Measurements from ENCODE around the gene BNIP1.

BNIP1 gene

GRCh38 chr5:173208296-173208695, 64.0 kb downstream of the BNIP1 start:
- TF ChIP-seq CTCF (IDR thresholded peaks at IDR 0.05): no peak
- Mint-ChIP-seq H3K27ac (peak overlapping the region; percentile 48), H3K27me3 (ENCODE audit: low read depth, poor library complexity) (peaks cover 68% of the 10 kb centered on the region), H3K9me3 (peaks cover 10% of the 10 kb centered on the region), H3K4me1 (no peaks in the 10 kb centered on the region), H3K36me3 (ENCODE audit: low read depth) (no peaks in the 10 kb centered on the region), H3K4me3 (no peak overlapping the region)
- no peak for DNase-seq

- no peak for TF ChIP-seq CTCF (IDR thresholded peaks at IDR 0.05)
- Mint-ChIP-seq H3K27ac (no peak overlapping the region), H3K4me1 (no peaks in the 10 kb centered on the region), H3K9me3 (peaks cover 10% of the 10 kb centered on the region), H3K36me3 (ENCODE audit: low read depth) (no peaks in the 10 kb centered on the region), H3K27me3 (ENCODE audit: low read depth, poor library complexity) (peaks cover 64% of the 10 kb centered on the region), H3K4me3 (no peak overlapping the region)
- DNase-seq: no peak
Observed at GRCh38 chr5:173210877-173211276, 66.5 kb downstream of the BNIP1 start.

- DNase-seq: no peak
- peaks cover 66% of the 10 kb centered on the region for H3K27me3 Mint-ChIP-seq (ENCODE audit: low read depth, poor library complexity)
- no peaks in the 10 kb centered on the region for H3K36me3 Mint-ChIP-seq (ENCODE audit: low read depth)
- no peak for TF ChIP-seq CTCF (IDR thresholded peaks at IDR 0.05)
- peaks cover 10% of the 10 kb centered on the region for H3K9me3 Mint-ChIP-seq
- no peaks in the 10 kb centered on the region for H3K4me1 Mint-ChIP-seq
- no peak overlapping the region for H3K4me3 Mint-ChIP-seq
- H3K27ac Mint-ChIP-seq: no peak overlapping the region
Observed at GRCh38 chr5:173211284-173211683, 67.0 kb downstream of the BNIP1 start.

- H3K9me3 Mint-ChIP-seq: peaks cover 10% of the 10 kb centered on the region
- DNase-seq: no peak
- no peaks in the 10 kb centered on the region for H3K4me1 Mint-ChIP-seq
- TF ChIP-seq CTCF (IDR thresholded peaks at IDR 0.05): no peak
- peaks cover 69% of the 10 kb centered on the region for H3K27me3 Mint-ChIP-seq (ENCODE audit: low read depth, poor library complexity)
- H3K36me3 Mint-ChIP-seq (ENCODE audit: low read depth): no peaks in the 10 kb centered on the region
- H3K4me3 Mint-ChIP-seq: no peak overlapping the region
- H3K27ac Mint-ChIP-seq: no peak overlapping the region
Observed at GRCh38 chr5:173213236-173213933, 69.1 kb downstream of the BNIP1 start.
